ENCODE measurements around the gene GIMAP8. TPM values are rescaled to one million over a fixed set of nuclear protein-coding genes. Genes with fewer than 3 reads are reported as not detected.
"Not testable (repeated sequence)": the region's sequence is repeated elsewhere in the genome, so short reads cannot be mapped to it uniquely, and the experiment has no call there.

GIMAP8 gene
- total RNA-seq, 1 donor = not detected

- TF ChIP-seq CTCF (IDR thresholded peaks at IDR 0.05; ENCODE audit: insufficient read depth, low read depth, low read length) = no peak
- DNase-seq (ENCODE audit: low read depth) = no peak
- no peak overlapping the region for H3K4me3 ChIP-seq (ENCODE audit: low read depth, low read length)
Observed at GRCh38 chr7:150479023-150479716, 28.7 kb downstream of the GIMAP8 start.

- no peak for TF ChIP-seq CTCF (IDR thresholded peaks at IDR 0.05; ENCODE audit: insufficient read depth, low read depth, low read length)
- H3K4me3 ChIP-seq (ENCODE audit: low read depth, low read length) = no peak overlapping the region
- no peak for DNase-seq (ENCODE audit: low read depth)
Observed at GRCh38 chr7:150481186-150481920, 30.9 kb downstream of the GIMAP8 start.

- DNase-seq (ENCODE audit: low read depth) = no peak
- TF ChIP-seq CTCF (IDR thresholded peaks at IDR 0.05; ENCODE audit: insufficient read depth, low read depth, low read length) = no peak
- H3K4me3 ChIP-seq (ENCODE audit: low read depth, low read length) = no peak overlapping the region
Observed at GRCh38 chr7:150481922-150482321, 31.5 kb downstream of the GIMAP8 start.

GRCh38 chr7:150483514-150483913 is 33.1 kb downstream of the GIMAP8 start:
- not testable (repeated sequence) for H3K4me3 ChIP-seq (ENCODE audit: low read depth, low read length); DNase-seq (ENCODE audit: low read depth)

- DNase-seq (ENCODE audit: low read depth); H3K4me3 ChIP-seq (ENCODE audit: low read depth, low read length): not testable (repeated sequence)
Observed at GRCh38 chr7:150484071-150484470, 33.6 kb downstream of the GIMAP8 start.

GRCh38 chr7:150487625-150488024 is 37.2 kb downstream of the GIMAP8 start:
- TF ChIP-seq CTCF (IDR thresholded peaks at IDR 0.05; ENCODE audit: insufficient read depth, low read depth, low read length) = no peak
- no peak for DNase-seq (ENCODE audit: low read depth)
- no peak overlapping the region for H3K4me3 ChIP-seq (ENCODE audit: low read depth, low read length)

GRCh38 chr7:150489782-150490181 is 39.4 kb downstream of the GIMAP8 start:
- no peak for TF ChIP-seq CTCF (IDR thresholded peaks at IDR 0.05; ENCODE audit: insufficient read depth, low read depth, low read length)
- no peak for DNase-seq (ENCODE audit: low read depth)
- H3K4me3 ChIP-seq (ENCODE audit: low read depth, low read length) = no peak overlapping the region

GRCh38 chr7:150493442-150493841 is 43.0 kb downstream of the GIMAP8 start:
- DNase-seq (ENCODE audit: low read depth); H3K4me3 ChIP-seq (ENCODE audit: low read depth, low read length): not testable (repeated sequence)

Data from fibroblast of villous mesenchyme (primary cell).